Endothelial cell of umbilical vein (primary cell): ENCODE measurements around the gene DTNA. TPM values are rescaled to one million over a fixed set of nuclear protein-coding genes. Genes with fewer than 3 reads are reported as not detected.

Source experiments
- BruUV-seq: library from RNA; stranded (reverse); fragments of 400-500 nt; replicated peaks from 2 replicates; lab custom pipeline; 2021; lab: Mats Ljungman, UMichigan
- CTCF ChIA-PET: fragments of 300-600, 350-600 bp; sonication (Branson Sonifier 250); formaldehyde crosslinking; loops from one replicate; lab custom pipeline; 2021; ENCODE audit warnings: antibody characterized with exemption, inconsistent platforms; lab: Charles Lee
- POLR2A ChIA-PET: fragments of 300-600, 350-600 bp; sonication (Branson Sonifier 250); formaldehyde crosslinking; loops from one replicate; lab custom pipeline; 2021; ENCODE audit warnings: antibody characterized with exemption, inconsistent platforms; lab: Charles Lee
- DNase-seq: peaks from one replicate; pipeline ENCODE4 v3.0.0-alpha.2; 2011; ENCODE audit warnings: low read depth, low spot score
- FAIRE-seq: peaks from 2 replicates; lab custom pipeline; 2011; peaks lifted over from hg19 to GRCh38; lab: Jason Lieb, UNC
- H2AFZ ChIP-seq: 2 replicates; pipeline ENCODE4 v1.6.0; 2012; ENCODE audit warnings: low read depth, low read length, control low read depth, inconsistent platforms
- H3K27ac ChIP-seq: 2 replicates; pipeline ENCODE4 v1.5.1; 2011; ENCODE audit warnings: low read depth, mild to moderate bottlenecking, control low read depth, low read length, moderate library complexity; ENCODE audit not compliant: insufficient read depth
- H3K27me3 ChIP-seq, 2 experiments: 2 replicates each; pipeline versions ENCODE4 v1.6.0 to v1.6.1; 2011; ENCODE audit warnings: low read length in 2 of 2, mixed read lengths in 1 of 2; ENCODE audit not compliant: control insufficient read depth in 2 of 2, insufficient read depth in 2 of 2
- H3K36me3 ChIP-seq, 2 experiments: 2 replicates in 1 of 2; 3 replicates in 1 of 2; pipeline ENCODE4 v1.5.1; 2011; ENCODE audit warnings: low read length in 2 of 2, mild to moderate bottlenecking in 1 of 2, moderate library complexity in 1 of 2; ENCODE audit not compliant: control insufficient read depth in 2 of 2, insufficient read depth in 2 of 2; ENCODE audit errors: extremely low read depth in 1 of 2
- H3K4me1 ChIP-seq: 3 replicates; pipeline ENCODE4 v1.5.1; 2011; ENCODE audit warnings: mild to moderate bottlenecking, low read length; ENCODE audit not compliant: control insufficient read depth, insufficient read depth; ENCODE audit errors: extremely low read depth
- H3K4me2 ChIP-seq: 2 replicates; pipeline ENCODE4 v1.6.1; 2011; ENCODE audit warnings: low read length, control low read depth, mixed read lengths; ENCODE audit not compliant: insufficient read depth
- H3K4me3 ChIP-seq, 3 experiments: fragments of 200-600 bp in 1 of 3; sonication (generic), shearing (Covaris generic) in 1 of 3; replicated peaks in 1 of 3; 2 replicates each; pipeline ENCODE4 v1.5.1; 2011 to 2016; ENCODE audit warnings: control low read depth in 3 of 3, low read length in 3 of 3, mild to moderate bottlenecking in 2 of 3, inconsistent platforms in 1 of 3, low read depth in 1 of 3, moderate library complexity in 1 of 3; ENCODE audit not compliant: insufficient read depth in 1 of 3
- H3K79me2 ChIP-seq: 2 replicates; pipeline ENCODE4 v1.6.0; 2012; ENCODE audit warnings: low read length, inconsistent platforms; ENCODE audit not compliant: control insufficient read depth, insufficient read depth
- H3K9ac ChIP-seq: replicated peaks from 2 replicates; pipeline ENCODE3; 2011; ENCODE audit warnings: low read length, control low read depth; ENCODE audit not compliant: insufficient read depth; ENCODE audit errors: extremely low read depth
- H3K9me1 ChIP-seq: replicated peaks from 3 replicates; pipeline ENCODE4 v1.6.0; 2011; ENCODE audit warnings: mild to moderate bottlenecking, low read length; ENCODE audit not compliant: control insufficient read depth, insufficient read depth; ENCODE audit errors: extremely low read depth
- H3K9me3 ChIP-seq: replicated peaks from 2 replicates; pipeline ENCODE4 v1.5.1; 2012; ENCODE audit warnings: low read length, inconsistent platforms; ENCODE audit not compliant: control insufficient read depth, insufficient read depth
- H4K20me1 ChIP-seq: replicated peaks from 2 replicates; pipeline ENCODE3; 2011; ENCODE audit warnings: mild to moderate bottlenecking, low read length; ENCODE audit not compliant: control insufficient read depth, insufficient read depth; ENCODE audit errors: extremely low read depth
- EZH2 ChIP-seq: IDR thresholded peaks from 2 replicates; pipeline ENCODE4 v1.6.1; 2012; ENCODE audit warnings: borderline replicate concordance, low read depth, mild to moderate bottlenecking, moderate library complexity, low read length, inconsistent platforms; ENCODE audit not compliant: severe bottlenecking
- FOS ChIP-seq: IDR thresholded peaks from 2 replicates; pipeline ENCODE4 v1.6.1; 2011; ENCODE audit warnings: mild to moderate bottlenecking, low read length, moderate library complexity, borderline replicate concordance; ENCODE audit not compliant: insufficient read depth
- GATA2 ChIP-seq: IDR thresholded peaks from 2 replicates; pipeline ENCODE4 v1.7.0; 2011; ENCODE audit warnings: low read depth, mild to moderate bottlenecking, moderate library complexity, mixed read lengths, low read length; ENCODE audit not compliant: insufficient read length, insufficient read depth
- JUN ChIP-seq: IDR thresholded peaks from 2 replicates; pipeline ENCODE4 v1.6.1; 2011; ENCODE audit warnings: borderline replicate concordance, low read depth; ENCODE audit not compliant: insufficient read length, insufficient read depth
- MAX ChIP-seq: IDR thresholded peaks from 2 replicates; pipeline ENCODE4 v1.6.1; 2011; ENCODE audit not compliant: insufficient read depth, insufficient read length
- POLR2A ChIP-seq: IDR thresholded peaks from 2 replicates; pipeline ENCODE4 v1.6.1; 2012; ENCODE audit warnings: low read depth, mild to moderate bottlenecking, control low read depth, low read length
- POLR2AphosphoS5 ChIP-seq: IDR thresholded peaks from 2 replicates; pipeline ENCODE4 v1.6.1; 2012; ENCODE audit warnings: low read depth, mild to moderate bottlenecking, control low read depth, low read length, moderate library complexity; ENCODE audit not compliant: insufficient read depth
- dilution Hi-C: fragments of 300-500 bp; cut with MboI; formaldehyde crosslinking; loops from one replicate; pipeline ENCODE4 v1.15.0; 2019; ENCODE audit warnings: low sequenced_read_pairs; ENCODE audit not compliant: extremely low pct_ligation_motif_present
- intact Hi-C: fragments of 100-400 bp; cut with micrococcal nuclease; formaldehyde crosslinking; loops from one replicate; pipeline ENCODE4 v1.10.0; 2022
- polyA plus RNA-seq, 4 experiments: library from polyadenylated mRNA; depleted of rRNA in 3 of 4; stranded (reverse) in 3 of 4; unstranded in 1 of 4; fragments of >200 nt; gene quantifications; 2 replicates each; pipeline versions ENCODE4 v1.2.1 to v1.2.3, GENCODE V29; 2011 to 2012; ENCODE audit warnings: missing spikeins in 1 of 4
- total RNA-seq: library from RNA; stranded (reverse); gene quantifications from 2 replicates; pipeline ENCODE4 v1.2.3, GENCODE V29; 2021

Gene DTNA
- total and polyA plus RNA-seq, 2 donors (not counting 3 experiments of a cell fraction or from before 2014, with no cell fraction given), result 6.6 to 15.3 TPM

DNA sequence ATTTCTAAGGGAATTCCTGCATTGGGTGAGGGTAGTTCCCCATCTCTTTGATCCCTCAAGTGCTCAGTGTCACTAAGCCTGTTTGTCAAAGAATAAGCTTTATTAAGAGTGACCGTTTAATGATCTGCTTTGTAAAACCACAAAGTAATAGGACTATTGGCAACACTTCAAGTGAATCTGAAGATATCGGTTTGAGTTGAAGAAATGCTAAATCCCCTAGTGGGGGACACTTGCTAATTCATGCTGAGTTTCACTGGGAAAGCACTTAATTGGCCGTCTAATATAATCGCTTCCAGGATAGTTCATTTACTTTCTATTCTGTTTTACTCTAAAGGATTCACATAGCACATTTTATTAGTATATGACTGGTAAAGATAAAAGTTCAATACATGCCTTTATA lies 54.4 kb downstream of the DTNA start:
- no TSS peak for BruUV-seq
- DNase-seq (no peak), FAIRE-seq (no peak)
- dilution Hi-C loops, result no loop called here
- H3K4me1 ChIP-seq, result peaks cover 18% of the 10 kb centered on the region
- H3K27ac ChIP-seq, result no peak overlapping the region
- no peak for TF ChIP-seq MAX
- TF ChIP-seq GATA2, result no peak
- TF ChIP-seq EZH2, result no peak
- TF ChIP-seq POLR2A, result no peak
- TF ChIP-seq POLR2AphosphoS5, result no peak
- no peaks in the 10 kb centered on the region for H3K36me3 ChIP-seq
- no peaks in the 10 kb centered on the region for H3K27me3 ChIP-seq
- H3K9me3 ChIP-seq, result no peaks in the 10 kb centered on the region
- ChIA-PET POLR2A (no interaction called here), CTCF (interaction anchor here (1.0 to 1.6 kb wide), 3 partner anchors 9 to 112 kb away, joined by 3 read pairs; no protein-coding TSS in a partner anchor)
- no peak overlapping the region for H2AFZ ChIP-seq
- H3K79me2 ChIP-seq, result no peaks in the 10 kb centered on the region
- no peak overlapping the region for H3K9ac ChIP-seq
- no peak overlapping the region for H3K4me3 ChIP-seq
- no peaks in the 10 kb centered on the region for H3K9me1 ChIP-seq
- no peak overlapping the region for H3K4me2 ChIP-seq
- H4K20me1 ChIP-seq, result no peaks in the 10 kb centered on the region
- intact Hi-C loops, result no loop called here

DNA sequence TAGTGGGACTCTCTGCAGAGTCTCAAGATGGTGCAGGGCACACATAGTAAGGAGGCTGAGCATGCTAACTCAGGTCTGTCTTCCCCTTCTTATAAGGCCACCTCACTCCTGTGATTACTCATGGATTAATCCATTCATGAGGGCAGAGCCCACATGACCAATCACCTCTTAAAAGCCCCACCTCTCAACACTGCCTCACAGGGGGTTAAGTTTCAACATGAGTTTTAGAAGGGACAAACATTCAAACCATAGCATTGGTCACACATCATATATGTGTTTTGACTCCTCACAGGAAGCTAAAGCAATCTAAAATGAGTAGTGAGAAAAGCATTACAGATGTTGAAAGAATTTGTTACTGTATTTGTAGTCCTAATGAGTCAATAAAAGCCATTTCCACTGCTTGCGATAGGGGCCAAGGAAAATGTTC lies 57.5 kb downstream of the DTNA start:
- Histone ChIP-seq H3K9ac (no peak overlapping the region), H3K9me3 (no peaks in the 10 kb centered on the region), H3K4me3 (no peak overlapping the region), H3K9me1 (no peaks in the 10 kb centered on the region), H3K79me2 (no peaks in the 10 kb centered on the region), H3K27me3 (no peaks in the 10 kb centered on the region), H3K27ac (peak overlapping the region; percentile 80), H3K4me2 (peak overlapping the region; percentile 28), H2AFZ (no peak overlapping the region), H4K20me1 (no peaks in the 10 kb centered on the region), H3K4me1 (peaks cover 23% of the 10 kb centered on the region), H3K36me3 (no peaks in the 10 kb centered on the region)
- CTCF ChIA-PET, result interaction anchor here (3.1 kb wide), 1 partner anchor 106 kb away, joined by 14 read pairs; no protein-coding TSS in a partner anchor
- BruUV-seq, result no TSS peak
- intact Hi-C loops, result no loop called here
- POLR2A ChIA-PET, result no interaction called here
- DNase-seq, result peak; percentile 73
- TF ChIP-seq JUN (peak; percentile 60), POLR2A (no peak), FOS (peak; percentile 59)
- peak; percentile 75 for FAIRE-seq
- dilution Hi-C loops, result no loop called here
